OCI-LY3 (cell line): ENCODE data around the gene ANKRD44.

Experiments
- H2AFZ ChIP-seq: fragments of 200-600, 300-600 bp; shearing (Covaris generic); 2 replicates; pipeline ENCODE4 v1.6.0; 2014; ENCODE audit warnings: antibody characterized with exemption, low read depth, low read length
- H3K27ac ChIP-seq: fragments of 200-600, 300-600 bp; sonication (generic); 2 replicates; pipeline ENCODE4 v1.5.1; 2014; ENCODE audit warnings: mild to moderate bottlenecking, low read length, moderate library complexity, mixed read lengths
- H3K27me3 ChIP-seq: fragments of 200-600, 300-600 bp; sonication (generic); 2 replicates; pipeline ENCODE4 v1.6.1; 2014; ENCODE audit warnings: low read depth, low read length, mixed read lengths
- H3K36me3 ChIP-seq: fragments of 200-600, 300-600 bp; sonication (generic); replicated peaks from 2 replicates; pipeline ENCODE3; 2014; ENCODE audit warnings: low read depth, low read length, mixed read lengths
- H3K4me1 ChIP-seq: fragments of 300-600, 200-600 bp; sonication (generic); 2 replicates; pipeline ENCODE4 v1.6.1; 2014; ENCODE audit warnings: low read length, mixed read lengths
- H3K4me2 ChIP-seq: fragments of 200-600, 300-600 bp; sonication (generic); 2 replicates; pipeline ENCODE4 v1.6.1; 2014; ENCODE audit warnings: low read length, mixed read lengths
- H3K4me3 ChIP-seq: fragments of 300-600, 200-600 bp; sonication (generic); 2 replicates; pipeline ENCODE4 v1.5.1; 2014; ENCODE audit warnings: antibody characterized with exemption, mild to moderate bottlenecking, low read length, moderate library complexity
- H3K79me2 ChIP-seq: fragments of 300-600, 200-600 bp; shearing (Covaris generic); 2 replicates; pipeline ENCODE4 v1.6.1; 2014; ENCODE audit warnings: mild to moderate bottlenecking, low read length, mixed read lengths
- H3K9ac ChIP-seq: fragments of 300-600, 200-600 bp; shearing (Covaris generic); 2 replicates; pipeline ENCODE4 v1.6.0; 2014; ENCODE audit warnings: mild to moderate bottlenecking, low read length, moderate library complexity
- H3K9me3 ChIP-seq: fragments of 200-600, 300-600 bp; shearing (Covaris generic); 2 replicates; pipeline ENCODE4 v1.6.1; 2014; ENCODE audit warnings: low read length, mixed read lengths; ENCODE audit not compliant: insufficient read depth
- H4K20me1 ChIP-seq: fragments of 200-600, 300-600 bp; sonication (generic); 2 replicates; pipeline ENCODE4 v1.6.1; 2016; ENCODE audit warnings: low read length, mixed read lengths; ENCODE audit not compliant: insufficient read depth
- CTCF ChIP-seq: fragments of 200-600, 300-600 bp; sonication (generic); IDR thresholded peaks from 2 replicates; pipeline ENCODE4 v1.5.1; 2014; ENCODE audit warnings: antibody characterized with exemption, low read length, low read depth
- EZH2phosphoT487 ChIP-seq: fragments of 200-600 bp; shearing (Covaris generic); IDR thresholded peaks from 2 replicates; pipeline ENCODE4 v1.6.1; 2018; ENCODE audit warnings: antibody characterized with exemption, mixed run types, low read depth

ANKRD44 gene

DNA sequence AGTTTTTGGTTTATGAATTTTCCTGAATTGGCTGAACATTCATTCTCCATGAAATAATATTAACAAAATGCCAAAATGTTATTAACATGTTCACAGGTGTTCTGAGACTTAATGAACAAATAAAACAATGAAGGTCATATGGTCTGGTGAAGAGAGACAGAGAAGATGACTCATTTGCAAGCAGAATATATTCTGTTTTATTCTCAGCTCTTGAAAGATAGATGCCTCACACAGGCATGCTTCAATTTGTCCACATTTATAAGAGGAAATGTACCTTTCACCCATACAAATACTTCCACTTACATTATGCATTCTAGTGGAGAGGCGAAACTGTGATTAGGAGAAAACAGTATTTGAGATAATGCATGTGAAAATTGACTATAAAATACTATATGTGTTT is 308.7 kb downstream of the ANKRD44 start:
- no peaks in the 10 kb centered on the region for H3K9me3 ChIP-seq
- TF ChIP-seq CTCF (no peak), EZH2phosphoT487 (no peak)
- no peak overlapping the region for H3K9ac ChIP-seq
- H3K4me3 ChIP-seq, result no peak overlapping the region
- peaks cover 12% of the 10 kb centered on the region for H3K4me1 ChIP-seq
- peaks cover 4% of the 10 kb centered on the region for H3K36me3 ChIP-seq
- H2AFZ ChIP-seq, result no peak overlapping the region
- no peaks in the 10 kb centered on the region for H4K20me1 ChIP-seq
- H3K27me3 ChIP-seq, result no peaks in the 10 kb centered on the region
- no peak overlapping the region for H3K27ac ChIP-seq
- H3K79me2 ChIP-seq, result no peaks in the 10 kb centered on the region
- H3K4me2 ChIP-seq, result no peak overlapping the region

DNA sequence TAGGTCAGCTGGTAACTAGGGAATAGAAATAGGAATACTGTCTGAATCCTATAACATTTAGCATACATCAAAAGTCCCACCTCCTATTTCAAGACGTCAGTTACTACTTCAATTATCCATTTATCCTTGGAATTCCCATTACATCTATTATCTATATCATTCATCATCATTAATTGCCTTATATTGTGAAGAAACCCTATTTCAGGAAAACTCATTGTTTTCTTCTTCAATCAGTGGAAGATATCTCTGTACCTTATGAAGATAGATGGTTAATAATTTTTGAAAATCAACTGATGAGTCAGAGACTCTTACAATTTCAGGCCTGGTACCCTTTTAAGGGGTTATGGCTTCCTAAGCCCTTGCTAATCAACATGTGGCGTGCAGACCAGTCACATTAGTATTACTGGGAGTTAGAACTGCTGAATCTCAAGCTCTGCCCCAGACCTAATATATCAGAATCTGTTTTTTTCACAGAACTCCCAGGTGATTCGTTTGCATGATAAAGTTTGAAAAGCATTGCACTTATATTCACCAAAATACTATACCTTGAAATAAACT is 314.7 kb downstream of the ANKRD44 start:
- Histone ChIP-seq H3K4me2 (no peak overlapping the region), H3K9me3 (no peaks in the 10 kb centered on the region), H4K20me1 (no peaks in the 10 kb centered on the region), H2AFZ (no peak overlapping the region), H3K4me3 (no peak overlapping the region), H3K4me1 (peaks cover 8% of the 10 kb centered on the region), H3K27ac (no peak overlapping the region), H3K36me3 (peaks cover 7% of the 10 kb centered on the region), H3K79me2 (no peaks in the 10 kb centered on the region), H3K27me3 (no peaks in the 10 kb centered on the region), H3K9ac (no peak overlapping the region)
- TF ChIP-seq EZH2phosphoT487 (no peak), CTCF (no peak)

- Histone ChIP-seq H3K4me2 (no peak overlapping the region), H3K9ac (no peak overlapping the region), H3K27me3 (no peaks in the 10 kb centered on the region), H3K27ac (no peak overlapping the region), H2AFZ (no peak overlapping the region), H3K4me1 (peaks cover 8% of the 10 kb centered on the region), H3K4me3 (no peak overlapping the region), H4K20me1 (no peaks in the 10 kb centered on the region), H3K36me3 (peaks cover 7% of the 10 kb centered on the region), H3K9me3 (no peaks in the 10 kb centered on the region), H3K79me2 (no peaks in the 10 kb centered on the region)
- TF ChIP-seq EZH2phosphoT487 (no peak), CTCF (no peak)
Measured at GRCh38 chr2:196994764-196995163, 315.8 kb downstream of the ANKRD44 start.

DNA sequence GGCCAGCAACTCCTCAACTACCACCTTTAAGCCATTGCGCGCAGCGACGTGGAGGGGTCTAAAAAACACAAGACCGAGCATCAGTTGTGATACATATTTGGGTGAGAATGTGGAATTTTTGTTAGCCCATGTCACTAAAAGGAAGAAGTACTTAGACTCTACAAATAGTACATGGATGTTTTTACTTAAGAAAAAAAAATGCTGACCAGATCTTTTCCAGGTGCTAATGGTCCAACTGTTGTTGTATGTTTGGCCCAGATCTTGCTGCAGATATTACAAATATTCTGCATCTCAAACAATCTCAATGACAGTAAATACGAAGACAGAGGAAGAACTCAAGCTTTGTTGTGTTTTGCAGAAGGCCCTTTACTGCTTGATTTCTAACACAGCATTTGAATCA is 317.0 kb downstream of the ANKRD44 start:
- peaks cover 3% of the 10 kb centered on the region for H3K4me1 ChIP-seq
- H3K4me2 ChIP-seq, result no peak overlapping the region
- H3K27ac ChIP-seq, result no peak overlapping the region
- no peaks in the 10 kb centered on the region for H3K27me3 ChIP-seq
- TF ChIP-seq EZH2phosphoT487 (no peak), CTCF (no peak)
- no peaks in the 10 kb centered on the region for H3K9me3 ChIP-seq
- H3K9ac ChIP-seq, result no peak overlapping the region
- peaks cover 7% of the 10 kb centered on the region for H3K36me3 ChIP-seq
- no peak overlapping the region for H3K4me3 ChIP-seq
- H4K20me1 ChIP-seq, result no peaks in the 10 kb centered on the region
- H2AFZ ChIP-seq, result no peak overlapping the region
- no peaks in the 10 kb centered on the region for H3K79me2 ChIP-seq
